HepG2 (cell line): Measurements from ENCODE around the gene HCLS1. TPM values are rescaled to one million over a fixed set of nuclear protein-coding genes. Genes with fewer than 3 reads are reported as not detected.

ENCODE experiments used
- SATB2 ChIP-seq: sonication (generic); formaldehyde crosslinking; IDR thresholded peaks from 2 replicates; pipeline ENCODE4 v1.5.0; 2020; ENCODE audit warnings: missing genetic modification reagents
- polyA plus RNA-seq, 8 experiments: library from polyadenylated mRNA; depleted of rRNA in 3 of 8; stranded (reverse) in 7 of 8; unstranded in 1 of 8; fragments of >200 nt; fragmentation: Illumina TruSeq in 4 of 8; extraction: Trizol in 4 of 8; gene quantifications; 2 replicates each; pipeline versions ENCODE4 v1.2.1 to v1.2.3, GENCODE V29; 2011 to 2016; ENCODE audit warnings: low read depth in 4 of 8, missing spikeins in 1 of 8, mixed read lengths in 1 of 8; ENCODE audit not compliant: insufficient read depth in 1 of 8
- total RNA-seq, 5 experiments: library from RNA; depleted of rRNA; stranded (reverse); fragments of >200 nt; fragmentation: Illumina TruSeq; extraction: Trizol; gene quantifications; 2 replicates each; pipeline ENCODE4 v1.2.3, GENCODE V29; 2016; ENCODE audit warnings: low read depth in 1 of 5
- TF ChIP-seq, protein P1 (sequence below): sonication (generic); formaldehyde crosslinking; IDR thresholded peaks from 2 replicates; pipeline ENCODE4 v1.4.0; 2020; ENCODE audit warnings: mild to moderate bottlenecking, missing genetic modification reagents
- TF ChIP-seq, protein P2 (sequence below), 2 experiments: fragments of 450-650 bp in 1 of 2; sonication (generic) in 1 of 2; formaldehyde crosslinking in 1 of 2; IDR thresholded peaks; 2 replicates each; pipeline versions ENCODE4 v1.6.1 to v1.8.0; 2016 to 2022; ENCODE audit warnings: antibody characterized with exemption in 1 of 2, mild to moderate bottlenecking in 1 of 2, missing genetic modification reagents in 1 of 2
- TF ChIP-seq, protein P3 (sequence below): sonication (generic); formaldehyde crosslinking; IDR thresholded peaks from 2 replicates; pipeline ENCODE4 v1.5.0; 2020; ENCODE audit warnings: mild to moderate bottlenecking, missing genetic modification reagents

Gene HCLS1
- total and polyA plus RNA-seq, 2 of the 13 experiments (the other 11 are each of a cell fraction or from before 2014, with no cell fraction given) = not detected

DNA sequence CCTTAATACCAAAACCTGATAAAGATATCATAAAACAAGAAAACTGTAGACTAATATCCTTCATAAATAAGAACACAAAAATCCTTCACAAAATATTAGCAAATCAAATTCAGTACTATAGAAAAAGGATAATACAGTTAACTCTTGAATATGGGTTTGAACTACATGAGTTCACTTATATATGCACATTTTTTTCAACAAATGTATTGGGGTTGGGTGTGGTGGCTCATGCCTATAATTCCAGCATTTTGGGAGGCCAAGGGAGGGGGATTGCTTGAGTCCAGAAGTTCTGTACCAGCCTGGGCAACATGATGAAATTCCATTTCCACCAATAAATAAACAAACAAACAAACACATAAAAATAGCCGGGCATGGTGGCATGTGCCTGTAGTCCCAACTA is 49.6 kb upstream of the HCLS1 start (continued):
- TF ChIP-seq, protein P1, sequence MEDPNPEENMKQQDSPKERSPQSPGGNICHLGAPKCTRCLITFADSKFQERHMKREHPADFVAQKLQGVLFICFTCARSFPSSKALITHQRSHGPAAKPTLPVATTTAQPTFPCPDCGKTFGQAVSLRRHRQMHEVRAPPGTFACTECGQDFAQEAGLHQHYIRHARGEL (CRISPR knock-in tag) = no peak
- TF ChIP-seq, protein P2, sequence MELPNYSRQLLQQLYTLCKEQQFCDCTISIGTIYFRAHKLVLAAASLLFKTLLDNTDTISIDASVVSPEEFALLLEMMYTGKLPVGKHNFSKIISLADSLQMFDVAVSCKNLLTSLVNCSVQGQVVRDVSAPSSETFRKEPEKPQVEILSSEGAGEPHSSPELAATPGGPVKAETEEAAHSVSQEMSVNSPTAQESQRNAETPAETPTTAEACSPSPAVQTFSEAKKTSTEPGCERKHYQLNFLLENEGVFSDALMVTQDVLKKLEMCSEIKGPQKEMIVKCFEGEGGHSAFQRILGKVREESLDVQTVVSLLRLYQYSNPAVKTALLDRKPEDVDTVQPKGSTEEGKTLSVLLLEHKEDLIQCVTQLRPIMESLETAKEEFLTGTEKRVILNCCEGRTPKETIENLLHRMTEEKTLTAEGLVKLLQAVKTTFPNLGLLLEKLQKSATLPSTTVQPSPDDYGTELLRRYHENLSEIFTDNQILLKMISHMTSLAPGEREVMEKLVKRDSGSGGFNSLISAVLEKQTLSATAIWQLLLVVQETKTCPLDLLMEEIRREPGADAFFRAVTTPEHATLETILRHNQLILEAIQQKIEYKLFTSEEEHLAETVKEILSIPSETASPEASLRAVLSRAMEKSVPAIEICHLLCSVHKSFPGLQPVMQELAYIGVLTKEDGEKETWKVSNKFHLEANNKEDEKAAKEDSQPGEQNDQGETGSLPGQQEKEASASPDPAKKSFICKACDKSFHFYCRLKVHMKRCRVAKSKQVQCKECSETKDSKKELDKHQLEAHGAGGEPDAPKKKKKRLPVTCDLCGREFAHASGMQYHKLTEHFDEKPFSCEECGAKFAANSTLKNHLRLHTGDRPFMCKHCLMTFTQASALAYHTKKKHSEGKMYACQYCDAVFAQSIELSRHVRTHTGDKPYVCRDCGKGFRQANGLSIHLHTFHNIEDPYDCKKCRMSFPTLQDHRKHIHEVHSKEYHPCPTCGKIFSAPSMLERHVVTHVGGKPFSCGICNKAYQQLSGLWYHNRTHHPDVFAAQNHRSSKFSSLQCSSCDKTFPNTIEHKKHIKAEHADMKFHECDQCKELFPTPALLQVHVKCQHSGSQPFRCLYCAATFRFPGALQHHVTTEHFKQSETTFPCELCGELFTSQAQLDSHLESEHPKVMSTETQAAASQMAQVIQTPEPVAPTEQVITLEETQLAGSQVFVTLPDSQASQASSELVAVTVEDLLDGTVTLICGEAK (IDR thresholded peaks at IDR 0.05) = no peak
- TF ChIP-seq, protein P2 (CRISPR knock-in tag; IDR thresholded peaks at IDR 0.05) = no peak
- TF ChIP-seq, protein P3, sequence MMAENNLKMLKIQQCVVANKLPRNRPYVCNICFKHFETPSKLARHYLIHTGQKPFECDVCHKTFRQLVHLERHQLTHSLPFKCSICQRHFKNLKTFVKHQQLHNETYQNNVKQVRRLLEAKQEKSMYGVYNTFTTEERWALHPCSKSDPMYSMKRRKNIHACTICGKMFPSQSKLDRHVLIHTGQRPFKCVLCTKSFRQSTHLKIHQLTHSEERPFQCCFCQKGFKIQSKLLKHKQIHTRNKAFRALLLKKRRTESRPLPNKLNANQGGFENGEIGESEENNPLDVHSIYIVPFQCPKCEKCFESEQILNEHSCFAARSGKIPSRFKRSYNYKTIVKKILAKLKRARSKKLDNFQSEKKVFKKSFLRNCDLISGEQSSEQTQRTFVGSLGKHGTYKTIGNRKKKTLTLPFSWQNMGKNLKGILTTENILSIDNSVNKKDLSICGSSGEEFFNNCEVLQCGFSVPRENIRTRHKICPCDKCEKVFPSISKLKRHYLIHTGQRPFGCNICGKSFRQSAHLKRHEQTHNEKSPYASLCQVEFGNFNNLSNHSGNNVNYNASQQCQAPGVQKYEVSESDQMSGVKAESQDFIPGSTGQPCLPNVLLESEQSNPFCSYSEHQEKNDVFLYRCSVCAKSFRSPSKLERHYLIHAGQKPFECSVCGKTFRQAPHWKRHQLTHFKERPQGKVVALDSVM = no peak
- no peak for TF ChIP-seq SATB2 (CRISPR knock-in tag)
